SHP77 (cell line): ENCODE measurements around the gene FAM237A.

Experiments
- DNase-seq, 2 experiments: peaks; one replicate each; lab custom pipeline; 2025; lab: John Stamatoyannopoulos, UW

The FAM237A gene

DNA sequence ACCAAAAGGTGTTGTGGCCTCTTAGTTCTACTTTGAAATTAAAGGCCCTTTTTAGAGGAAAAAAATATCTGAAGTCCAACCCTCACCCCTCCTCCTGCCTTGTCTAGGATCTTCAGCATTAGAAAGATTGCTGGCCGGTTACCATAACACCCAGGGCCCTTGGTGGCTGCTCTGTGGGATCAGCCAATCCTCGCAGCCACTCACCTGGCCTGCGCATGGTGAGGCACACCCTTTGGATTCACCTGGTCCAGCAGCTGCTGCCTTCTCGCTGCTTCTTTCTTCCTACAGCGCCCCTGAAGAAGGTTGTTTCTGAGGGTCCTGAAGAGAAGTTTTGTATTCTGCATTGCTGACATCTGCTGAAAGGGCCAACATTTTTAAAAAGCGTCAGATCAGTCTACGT is 50.7 kb downstream of the FAM237A start:
- DNase-seq = no peak

DNA sequence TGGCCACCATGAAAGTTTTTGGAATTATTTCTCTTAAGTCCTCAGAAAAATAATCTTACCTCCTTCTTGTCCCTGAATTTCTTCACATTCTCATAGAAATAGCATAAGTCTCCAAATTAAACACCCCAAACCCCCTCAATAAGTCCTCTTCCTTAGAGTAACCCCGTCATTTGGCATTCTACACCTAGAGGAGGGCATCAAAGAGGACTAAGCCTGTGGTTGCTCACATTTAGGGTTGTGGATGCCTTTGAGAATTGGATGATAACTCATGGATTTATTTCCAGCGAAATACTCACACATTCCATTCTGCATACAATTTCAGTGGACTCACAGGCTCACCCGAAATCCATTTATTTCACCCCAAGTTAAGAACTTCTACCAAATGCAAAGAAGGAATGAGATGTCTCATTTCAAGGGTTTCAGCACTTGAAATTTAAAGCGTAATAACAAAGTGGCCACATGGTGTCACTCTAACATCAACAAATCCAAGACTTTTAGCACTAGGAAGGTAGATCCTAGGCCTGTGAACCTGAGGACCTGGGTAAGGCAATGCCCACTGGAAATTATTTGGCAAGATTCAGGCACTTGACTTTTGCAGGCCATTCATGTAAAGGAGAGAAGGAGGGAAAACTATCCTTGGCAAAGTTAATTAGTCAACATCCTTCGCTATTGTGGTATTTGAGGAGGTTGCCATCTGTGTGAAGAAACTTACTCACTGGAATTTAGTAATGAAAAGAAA is 51.3 kb downstream of the FAM237A start:
- DNase-seq = peak; percentile 52 to 54

DNA sequence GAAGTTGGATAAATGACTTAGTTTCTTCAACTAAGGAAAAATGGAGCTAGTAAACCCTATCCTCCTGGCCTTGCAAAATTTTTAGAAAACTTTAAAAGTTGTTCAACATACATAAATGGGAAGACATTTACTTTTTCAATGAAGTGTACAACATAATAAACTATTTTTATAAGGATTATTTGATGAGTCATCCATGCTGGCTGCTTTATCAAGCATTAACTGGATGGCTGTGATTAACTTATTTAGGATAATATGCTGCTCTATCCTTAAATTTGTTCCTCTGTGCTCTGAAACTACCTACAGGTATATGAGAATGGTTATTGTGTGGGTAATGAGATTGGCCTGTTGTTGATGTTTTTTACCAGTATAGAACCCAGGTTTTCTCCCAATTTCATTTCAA is 54.6 kb downstream of the FAM237A start:
- DNase-seq = no peak

DNA sequence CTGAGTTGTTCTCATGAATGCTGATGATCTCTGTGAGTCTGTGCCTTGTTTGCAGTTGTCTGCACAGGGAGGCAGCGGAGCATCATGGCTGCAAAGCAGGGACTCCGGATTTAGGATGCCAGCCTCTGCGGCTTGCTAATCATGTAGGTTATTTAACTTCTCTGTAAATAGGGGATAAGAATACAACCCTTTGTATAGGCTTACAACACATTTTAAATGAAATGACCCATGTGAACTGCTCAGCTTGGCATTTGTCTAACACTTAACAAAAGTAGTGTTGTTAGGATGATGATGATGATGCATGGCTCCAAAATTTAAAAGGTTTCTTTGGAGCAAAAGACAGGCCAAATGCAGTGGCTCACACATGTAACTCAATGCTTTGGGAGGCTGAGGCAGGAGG is 56.5 kb downstream of the FAM237A start:
- no peak for DNase-seq
